Measurements from ENCODE around the gene CATSPER4. TPM values are rescaled to one million over a fixed set of nuclear protein-coding genes. Genes with fewer than 3 reads are reported as not detected.

The CATSPER4 gene
- not detected in 2 replicates for total RNA-seq

GRCh38 chr1:26190373-26190987 is at the start of gene CATSPER4:
Gene CATSPER4 (plus strand): TSS chr1:26190602. CDS start chr1:26190628, 26 bp downstream.

GRCh38 chr1:26158908-26159742 is 31.3 kb upstream of the CATSPER4 start, which contains the start of gene FAM110D:
Gene FAM110D (plus strand): TSS chr1:26159079. CDS start chr1:26161292, 2,213 bp downstream.

GRCh38 chr1:26168410-26169197 is 21.8 kb upstream of the CATSPER4 start, which contains the start of gene C1orf232:
Gene C1orf232 (minus strand): TSS chr1:26168963. CDS start chr1:26168499, 464 bp downstream.

GRCh38 chr1:26169669-26170471 is 20.5 kb upstream of the CATSPER4 start, which contains the start of gene ZNF593:
Gene ZNF593 (plus strand): TSS chr1:26169908. CDS start chr1:26169984, 76 bp downstream.

GRCh38 chr1:26171084-26172072 is 19.0 kb upstream of the CATSPER4 start, which contains the start of gene ZNF593OS:
Gene ZNF593OS (minus strand): TSS chr1:26171832. CDS start chr1:26171661, 171 bp downstream.

GRCh38 chr1:26177182-26177684 is 13.2 kb upstream of the CATSPER4 start, which contains the start of gene CNKSR1:
Gene CNKSR1 (plus strand): TSS chr1:26177491. CDS start chr1:26177548, 57 bp downstream.

GRCh38 chr1:26233903-26234643 is 43.7 kb downstream of the CATSPER4 start, which contains the start of gene CEP85:
Gene CEP85 (plus strand): TSS chr1:26234200. CDS start chr1:26239784, 5,584 bp downstream.

Other genes with a start within 250 kb of the CATSPER4 start
- 2.3 and 3.2 TPM in 2 replicates for gene PAFAH2, start 192.5 kb upstream of the CATSPER4 start, total RNA-seq
- gene EXTL1, start 168.8 kb upstream of the CATSPER4 start, total RNA-seq, result 0.12 and 0.60 TPM in 2 replicates
- not detected in 2 replicates for gene SLC30A2, start 144.5 kb upstream of the CATSPER4 start, total RNA-seq
- 0.70 TPM in 1 of 2 replicates, not detected in the other for gene TRIM63, start 123.0 kb upstream of the CATSPER4 start, total RNA-seq
- gene PDIK1L, start 78.8 kb upstream of the CATSPER4 start, total RNA-seq, result 1.7 and 1.9 TPM in 2 replicates
- gene FAM110D, start 31.5 kb upstream of the CATSPER4 start, total RNA-seq, result 0.43 TPM in 1 of 2 replicates, not detected in the other
- gene C1orf232, start 21.6 kb upstream of the CATSPER4 start, total RNA-seq, result not detected in 2 replicates
- 36.7 and 58.7 TPM in 2 replicates for gene ZNF593, start 20.7 kb upstream of the CATSPER4 start, total RNA-seq
- gene ZNF593OS, start 18.8 kb upstream of the CATSPER4 start, total RNA-seq, result 0.23 TPM in 1 of 2 replicates, not detected in the other
- 0.17 and 1.8 TPM in 2 replicates for gene CNKSR1, start 13.1 kb upstream of the CATSPER4 start, total RNA-seq
- gene CEP85, start 43.6 kb downstream of the CATSPER4 start, total RNA-seq, result 6.0 TPM in 2 replicates
- gene SH3BGRL3, start 89.5 kb downstream of the CATSPER4 start, total RNA-seq, result 121 and 201 TPM in 2 replicates
- 2.2 and 2.8 TPM in 2 replicates for gene UBXN11, start 116.0 kb downstream of the CATSPER4 start, total RNA-seq
- not detected in 2 replicates for gene CD52, start 127.4 kb downstream of the CATSPER4 start, total RNA-seq
- gene CRYBG2, start 163.5 kb downstream of the CATSPER4 start, total RNA-seq, result not detected in 2 replicates
- gene ZNF683, start 182.1 kb downstream of the CATSPER4 start, total RNA-seq, result not detected in 2 replicates
- not detected in 2 replicates for gene LIN28A, start 220.2 kb downstream of the CATSPER4 start, total RNA-seq
- 27.4 and 32.0 TPM in 2 replicates for gene DHDDS, start 241.7 kb downstream of the CATSPER4 start, total RNA-seq